HG02981 (cell line): ENCODE measurements around the gene DIS3L2.

Experiments
- ATAC-seq: cut with Tn5 transposase; IDR thresholded peaks from one replicate; pipeline ENCODE4 v1.9.1; 2021; ENCODE audit warnings: mild to moderate bottlenecking, moderate library complexity; ENCODE audit not compliant: unreplicated experiment

DIS3L2 gene

GRCh38 chr2:232340171-232340935 is 378.8 kb downstream of the DIS3L2 start:
- ATAC-seq: no peak

DNA sequence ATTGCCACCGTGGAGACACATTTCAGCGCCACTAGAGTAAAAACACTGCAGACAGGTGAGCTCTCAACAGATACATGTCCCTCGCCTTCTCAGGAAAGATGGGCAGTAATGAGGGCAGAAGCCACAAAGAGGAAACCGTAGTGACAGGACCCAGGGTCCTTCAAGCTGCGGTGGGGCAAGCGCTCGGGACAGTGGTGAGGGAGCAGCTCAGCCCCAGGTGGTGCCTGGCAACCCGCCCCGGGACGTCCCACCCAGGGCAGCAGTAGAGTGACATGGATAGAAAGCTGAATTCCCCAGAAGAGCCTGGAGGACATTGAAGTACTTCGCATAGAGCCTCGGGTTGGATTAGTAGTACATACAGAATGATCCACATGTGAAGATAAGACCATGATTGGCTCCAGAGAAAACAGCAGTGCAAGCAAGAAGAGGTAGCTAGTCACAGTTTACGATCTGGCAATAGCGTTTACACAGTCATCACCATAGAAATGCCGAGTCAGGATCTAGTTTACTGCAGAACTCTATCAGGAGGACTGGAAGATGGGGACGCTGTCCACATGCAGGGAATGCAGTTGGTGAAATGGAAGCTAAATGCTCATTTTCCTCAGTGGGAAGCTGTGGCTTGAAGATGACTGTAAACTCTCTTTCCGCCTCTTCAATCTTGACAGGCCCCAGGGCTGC is 379.7 kb downstream of the DIS3L2 start:
- ATAC-seq: no peak

DNA sequence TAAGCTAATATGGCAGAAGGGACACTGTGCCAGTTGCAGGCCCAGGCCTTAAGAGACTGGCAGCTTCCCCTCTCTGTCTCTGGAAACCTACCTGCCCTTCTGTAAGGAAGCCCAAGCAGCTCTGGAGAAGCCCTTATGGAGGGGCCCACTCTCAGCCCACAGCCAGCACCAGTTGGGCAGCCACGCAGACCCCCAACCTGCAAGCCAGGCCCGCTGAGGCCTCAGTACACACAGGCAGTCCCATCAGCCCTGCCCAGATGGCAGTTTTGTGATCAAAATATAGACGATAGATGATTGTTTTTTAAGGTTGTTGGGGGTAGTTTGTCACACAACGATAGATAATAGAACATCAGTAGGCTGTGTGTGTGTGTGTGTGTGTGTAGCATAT is 380.2 kb downstream of the DIS3L2 start:
- no peak for ATAC-seq

- ATAC-seq: no peak
These were observed 381.4 kb downstream of the DIS3L2 start for GRCh38 chr2:232342635-232343565.

- no peak for ATAC-seq
These were observed 382.3 kb downstream of the DIS3L2 start for GRCh38 chr2:232343821-232344220.

DNA sequence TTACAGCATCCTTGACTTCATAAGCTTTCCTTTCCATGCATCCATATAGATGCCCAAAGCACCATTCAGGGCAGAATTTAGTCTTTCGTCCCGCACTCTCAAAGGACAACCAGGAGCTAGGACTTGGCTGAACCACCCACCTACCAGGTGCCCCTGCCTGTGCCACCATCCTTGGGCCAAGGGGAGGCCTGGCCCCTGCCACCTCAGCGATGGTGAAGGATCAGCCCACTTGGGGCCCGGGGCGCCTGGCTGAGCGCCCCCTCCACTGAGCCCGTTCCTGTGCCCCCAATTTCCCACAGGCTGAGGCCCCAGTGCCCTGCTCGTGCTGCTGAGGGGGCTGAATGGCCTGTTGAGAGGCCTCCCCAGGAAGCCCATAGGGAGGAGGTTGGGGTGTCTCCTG is 383.7 kb downstream of the DIS3L2 start:
- no peak for ATAC-seq

DNA sequence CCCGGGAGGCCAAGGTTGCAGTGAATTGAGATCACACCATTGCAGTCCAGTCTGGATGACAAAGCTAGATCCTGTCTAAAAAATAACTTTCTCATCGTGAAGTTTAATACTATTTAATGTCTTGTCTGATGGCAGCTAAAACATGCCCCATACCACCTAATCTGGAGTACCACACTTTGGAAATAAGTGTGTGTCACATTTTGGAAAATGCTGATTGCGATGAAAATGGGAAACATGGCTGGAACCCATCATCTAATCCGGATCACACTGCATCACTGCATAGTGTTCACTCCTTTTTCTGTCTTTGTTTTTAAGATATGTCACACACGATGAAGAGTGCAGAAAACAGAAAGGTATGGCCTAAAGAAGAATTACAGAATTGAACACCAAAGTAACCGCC is 385.9 kb downstream of the DIS3L2 start:
- no peak for ATAC-seq

GRCh38 chr2:232348936-232349335 is 387.4 kb downstream of the DIS3L2 start:
- ATAC-seq: no peak

DNA sequence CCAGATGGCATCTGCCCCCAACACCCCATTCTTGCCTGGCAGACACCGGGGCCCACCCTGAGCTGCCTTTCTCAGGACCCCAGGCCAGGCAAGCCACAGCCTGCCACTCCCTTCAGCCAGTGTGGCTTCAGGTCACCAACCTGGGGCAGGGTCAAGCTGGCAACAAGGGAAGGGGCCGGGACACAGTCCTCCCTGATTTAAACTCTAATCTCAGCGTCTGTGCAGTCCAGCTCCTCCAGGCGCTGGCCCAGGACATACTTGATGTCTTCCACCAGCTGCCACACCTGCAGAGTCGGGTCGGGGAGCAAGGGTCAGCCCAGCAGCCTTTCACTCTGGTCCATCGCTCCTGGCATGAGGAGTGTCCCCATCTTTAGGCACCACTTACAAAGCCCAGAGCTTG is 388.0 kb downstream of the DIS3L2 start:
- ATAC-seq: no peak

DNA sequence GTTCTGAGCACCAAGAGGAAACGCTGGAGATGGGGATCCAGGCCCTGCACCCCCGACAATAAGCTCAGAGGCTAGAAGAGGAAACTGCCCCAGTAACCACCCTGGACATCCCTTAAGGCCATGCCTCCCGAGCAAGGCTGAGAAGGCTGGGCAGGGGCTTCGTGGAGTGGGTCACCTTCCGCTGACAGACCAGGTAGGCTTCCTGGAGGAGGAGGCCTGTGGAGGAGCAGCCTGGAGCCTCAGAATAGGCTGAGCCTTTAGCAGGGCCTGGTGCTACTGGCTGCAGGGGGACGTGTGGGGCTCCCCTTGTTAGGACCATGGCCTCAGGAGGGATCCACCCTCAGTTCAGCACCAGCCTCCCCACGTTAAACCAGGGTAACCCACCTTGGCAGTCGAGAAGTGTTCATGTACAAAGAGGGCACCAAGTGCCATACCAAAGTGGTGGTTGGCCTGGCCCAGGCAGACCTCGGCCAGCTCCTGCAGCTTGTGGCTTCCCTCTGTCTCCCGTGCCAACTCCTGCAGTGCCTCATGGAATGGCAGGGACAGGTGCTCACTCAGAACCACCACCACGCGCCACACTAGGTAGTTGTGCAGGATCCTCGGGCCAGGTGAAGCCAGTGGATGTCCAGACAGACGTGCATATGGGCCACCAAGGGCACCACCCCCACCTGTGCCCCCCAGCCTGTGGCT is 388.6 kb downstream of the DIS3L2 start:
- no peak for ATAC-seq

- ATAC-seq: no peak
These were observed 389.5 kb downstream of the DIS3L2 start for GRCh38 chr2:232350804-232351685.

GRCh38 chr2:232351686-232352510 is 390.4 kb downstream of the DIS3L2 start:
- ATAC-seq: no peak

GRCh38 chr2:232352511-232353091 is 391.1 kb downstream of the DIS3L2 start:
- ATAC-seq: no peak

DNA sequence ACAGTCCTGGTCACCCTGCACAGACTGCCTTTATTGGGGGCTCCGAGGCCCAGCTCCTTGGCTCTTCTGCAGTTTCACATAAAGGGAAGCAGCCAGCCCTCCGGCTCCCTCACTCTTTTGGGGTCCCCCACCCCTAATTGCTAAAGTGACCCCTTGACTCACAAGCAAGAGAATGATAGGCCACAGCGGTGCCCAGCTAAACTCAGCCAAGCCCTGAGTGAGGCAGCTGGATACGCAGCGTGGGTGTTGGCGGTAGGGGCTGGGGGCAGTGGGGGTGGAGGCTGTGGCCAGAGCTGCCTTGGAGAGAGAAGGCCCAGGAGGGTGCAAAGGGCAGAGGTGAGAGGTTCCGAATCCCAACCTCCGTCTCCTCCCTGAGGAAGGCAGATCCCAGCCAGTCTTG is 391.6 kb downstream of the DIS3L2 start:
- ATAC-seq: no peak

DNA sequence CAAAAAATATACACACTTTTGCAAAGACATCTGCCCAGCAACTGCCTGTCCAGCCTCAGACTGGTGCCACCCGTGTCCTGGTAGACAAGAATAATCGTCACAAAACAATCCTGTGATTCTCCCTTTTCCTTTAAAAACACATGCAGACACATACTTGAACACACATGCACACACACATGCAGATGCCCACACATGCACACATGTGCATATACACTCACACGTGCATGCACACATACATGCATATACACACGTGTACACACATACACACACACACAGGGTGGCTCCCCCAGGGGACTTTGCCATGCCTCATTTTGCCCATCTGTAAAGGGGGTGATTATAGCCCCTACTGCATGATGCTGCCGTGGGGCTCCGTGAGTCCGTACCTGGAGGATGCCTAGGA is 392.1 kb downstream of the DIS3L2 start:
- ATAC-seq: no peak

DNA sequence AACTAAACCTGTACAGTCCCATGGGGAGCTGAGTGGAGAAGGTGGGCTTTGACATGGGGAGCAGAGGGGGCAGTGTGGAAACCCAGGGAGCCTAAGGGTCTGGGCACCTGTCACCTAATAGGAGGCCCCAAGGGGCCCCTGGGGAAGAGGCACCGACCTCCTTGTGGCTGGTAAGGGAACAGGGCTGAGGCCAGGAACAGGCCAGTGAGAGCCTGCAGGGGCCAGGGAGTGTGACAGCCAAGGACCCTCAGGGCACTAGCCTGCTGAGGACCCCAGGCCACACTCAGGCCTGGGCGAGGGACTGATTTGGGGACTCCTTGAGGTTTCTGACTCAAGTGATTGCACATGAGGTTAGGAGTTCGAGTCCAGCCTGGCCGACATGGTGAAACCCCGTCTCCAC is 392.6 kb downstream of the DIS3L2 start:
- no peak for ATAC-seq

GRCh38 chr2:232361646-232362045 is 400.1 kb downstream of the DIS3L2 start:
- ATAC-seq: no peak

- ATAC-seq: no peak
These were observed 400.8 kb downstream of the DIS3L2 start for GRCh38 chr2:232362174-232362900.
